HG03571 (cell line): ENCODE data around the gene SLC13A3.

Source experiments
- ATAC-seq: cut with Tn5 transposase; IDR thresholded peaks from one replicate; pipeline ENCODE4 v1.9.1; 2021; ENCODE audit not compliant: unreplicated experiment

Gene SLC13A3

DNA sequence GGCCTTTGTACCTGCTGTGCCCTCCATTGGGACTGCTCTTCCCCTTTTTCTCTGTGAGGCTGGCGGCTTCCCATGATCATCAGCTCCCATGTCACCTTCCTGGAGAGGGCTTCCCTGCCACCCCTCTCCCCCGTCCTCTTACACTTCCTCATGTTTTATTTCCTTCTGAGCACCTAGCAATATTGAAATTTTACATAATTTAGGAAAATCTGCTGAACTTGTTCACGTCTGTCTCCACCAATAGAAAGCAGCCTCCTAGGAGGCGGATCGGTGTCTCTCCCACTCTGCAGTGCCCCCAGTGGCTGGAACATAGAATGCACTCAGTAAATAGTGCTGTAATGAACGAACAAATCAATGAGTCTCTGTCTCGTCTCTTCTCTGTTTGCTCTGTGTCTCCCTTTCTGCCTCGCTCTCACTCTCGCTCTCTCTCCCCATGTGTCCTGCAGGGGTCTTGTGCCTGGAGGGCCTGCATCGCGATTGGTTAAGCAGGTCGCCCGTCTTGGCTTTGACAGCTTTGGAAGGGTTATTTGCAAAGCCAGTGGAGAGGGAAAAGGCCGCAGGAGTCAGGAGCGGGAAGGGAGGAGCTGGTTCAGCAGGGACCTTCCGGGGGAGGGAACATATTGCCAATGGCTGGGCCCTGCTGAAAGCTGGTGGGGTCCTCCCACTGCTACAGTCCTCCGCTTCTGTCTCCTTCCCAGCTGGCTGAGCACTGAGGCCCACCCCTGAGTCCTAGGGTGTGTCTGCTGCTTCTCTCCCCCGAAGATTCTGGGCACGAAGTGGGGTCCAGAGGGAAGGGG lies 88.7 kb downstream of the SLC13A3 start:
- ATAC-seq, result peak; percentile 57

DNA sequence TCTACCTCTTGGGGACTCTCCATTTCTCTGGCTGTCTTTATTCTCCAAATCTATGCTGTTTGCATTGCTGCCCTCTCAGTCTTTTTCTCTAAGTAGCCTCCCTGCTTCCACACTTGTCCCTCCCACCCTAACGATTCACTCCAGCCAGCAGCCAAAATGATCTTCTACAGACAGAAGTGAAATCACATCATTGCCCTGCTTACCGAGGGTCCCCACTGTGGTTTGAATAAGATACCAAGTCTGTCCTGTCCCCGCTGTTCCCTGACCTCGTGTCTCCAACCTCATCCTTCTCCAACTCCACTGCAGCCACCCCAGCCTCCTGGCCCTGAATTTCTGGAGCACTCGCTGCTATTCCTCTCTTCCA lies 89.3 kb downstream of the SLC13A3 start:
- ATAC-seq, result peak; percentile 12

DNA sequence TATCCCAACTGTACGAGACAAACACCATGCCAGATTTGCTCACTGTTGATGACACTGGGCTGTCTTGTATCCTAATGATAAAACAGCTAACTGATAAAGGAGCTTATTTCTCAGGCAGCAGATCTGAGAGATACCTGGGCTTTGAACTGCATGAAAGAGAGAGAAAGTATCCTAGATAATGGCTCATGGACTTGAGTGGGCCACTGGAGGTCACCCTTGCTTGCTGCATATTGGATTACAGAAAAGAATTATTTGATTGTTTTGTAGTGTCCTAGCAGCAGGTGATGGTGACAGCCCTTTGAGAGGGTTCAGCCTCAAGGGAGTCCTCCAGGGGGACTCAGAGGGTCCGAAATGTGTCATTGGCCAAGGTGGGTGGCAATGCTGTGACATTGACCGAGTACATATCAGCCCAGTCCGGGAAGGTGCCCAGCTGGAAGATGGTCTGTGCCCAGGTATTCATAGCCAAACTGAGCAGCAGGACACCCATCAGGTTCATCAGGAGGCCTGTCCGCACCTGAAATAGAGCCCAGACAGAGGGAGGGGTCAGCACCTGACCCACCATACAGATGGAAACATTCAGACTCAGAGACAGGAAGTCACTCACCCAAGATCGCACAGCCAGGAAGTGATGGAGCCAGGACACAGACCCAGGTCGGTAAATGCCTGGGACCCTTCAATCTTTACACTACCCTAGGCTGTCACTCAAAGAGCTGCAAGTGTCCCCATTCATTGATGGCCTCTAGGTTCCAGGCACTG lies 91.4 kb downstream of the SLC13A3 start:
- ATAC-seq, result no peak

DNA sequence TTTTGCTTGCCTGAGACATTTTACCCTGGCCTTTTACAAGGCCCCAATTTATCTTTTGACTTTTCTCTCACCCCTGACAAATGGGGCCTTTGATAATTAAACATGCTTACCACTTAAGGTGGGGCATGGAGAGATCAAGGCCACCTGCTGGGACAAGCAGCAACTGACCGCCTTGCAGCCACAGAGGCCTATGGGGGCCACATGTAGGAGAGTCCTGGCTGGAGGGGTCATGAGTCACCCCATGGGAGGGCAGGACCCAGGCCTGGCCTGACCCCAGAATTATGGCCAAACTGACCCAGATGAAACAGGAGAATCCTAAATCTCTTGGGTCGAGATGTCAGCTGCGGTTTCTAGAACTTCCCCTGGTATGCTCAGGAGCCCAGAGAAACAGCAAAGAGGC lies 92.3 kb downstream of the SLC13A3 start:
- ATAC-seq, result no peak

DNA sequence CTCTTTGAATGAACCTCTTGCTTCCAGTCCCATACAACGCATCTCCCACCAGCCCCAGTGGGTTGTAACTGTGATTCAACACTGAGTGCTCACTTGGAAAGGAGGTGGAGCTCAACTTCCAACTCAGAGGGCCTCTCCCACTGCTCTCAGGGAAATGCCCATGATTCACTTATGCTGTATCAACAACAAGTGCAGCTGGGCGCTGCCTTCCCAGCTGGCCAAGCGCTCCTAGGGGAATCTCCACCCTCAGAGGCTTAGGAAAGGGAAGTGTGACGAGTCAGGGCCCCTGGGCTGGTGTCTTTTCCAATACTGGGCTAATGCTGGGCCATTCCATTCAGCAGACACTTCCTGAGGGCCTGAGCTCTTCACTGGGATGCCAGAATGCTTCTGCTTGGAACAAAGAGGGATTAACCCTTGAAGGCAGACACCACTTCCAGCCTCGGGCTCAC lies 92.7 kb downstream of the SLC13A3 start:
- no peak for ATAC-seq

DNA sequence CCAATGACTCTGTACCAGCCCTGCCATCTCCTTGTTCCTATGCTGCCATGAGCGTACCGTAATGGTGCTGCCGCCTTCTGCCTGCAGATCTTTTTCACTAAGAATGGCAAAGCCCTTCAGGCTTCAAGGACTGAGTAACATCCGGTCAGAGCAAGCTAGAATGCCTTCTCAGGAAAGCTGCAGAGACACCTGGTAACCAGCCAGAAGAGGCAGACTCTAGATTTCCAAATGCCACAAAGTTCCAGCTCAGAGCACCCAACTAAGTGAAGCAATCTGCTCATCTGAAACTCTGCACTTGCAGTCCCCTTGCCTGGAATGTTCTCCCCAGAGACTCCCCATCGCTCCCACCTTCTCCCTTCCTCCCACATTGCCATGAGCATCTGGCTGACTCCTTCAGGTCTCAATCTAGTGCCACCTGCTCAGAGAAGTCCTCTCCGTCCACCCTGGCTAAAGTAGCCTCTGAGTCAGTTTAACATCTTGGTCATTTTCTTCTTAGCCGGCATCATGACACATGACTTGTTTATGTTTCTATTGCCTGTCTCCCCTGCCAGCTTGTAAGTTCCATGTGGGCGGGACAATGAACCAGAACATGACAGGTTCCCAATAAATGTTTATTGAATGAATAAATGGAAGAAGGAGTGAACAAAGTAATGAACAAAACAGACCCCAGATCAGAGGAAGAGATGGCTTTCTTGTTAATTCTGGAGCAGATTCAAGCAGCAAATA lies 93.9 kb downstream of the SLC13A3 start:
- ATAC-seq, result no peak

DNA sequence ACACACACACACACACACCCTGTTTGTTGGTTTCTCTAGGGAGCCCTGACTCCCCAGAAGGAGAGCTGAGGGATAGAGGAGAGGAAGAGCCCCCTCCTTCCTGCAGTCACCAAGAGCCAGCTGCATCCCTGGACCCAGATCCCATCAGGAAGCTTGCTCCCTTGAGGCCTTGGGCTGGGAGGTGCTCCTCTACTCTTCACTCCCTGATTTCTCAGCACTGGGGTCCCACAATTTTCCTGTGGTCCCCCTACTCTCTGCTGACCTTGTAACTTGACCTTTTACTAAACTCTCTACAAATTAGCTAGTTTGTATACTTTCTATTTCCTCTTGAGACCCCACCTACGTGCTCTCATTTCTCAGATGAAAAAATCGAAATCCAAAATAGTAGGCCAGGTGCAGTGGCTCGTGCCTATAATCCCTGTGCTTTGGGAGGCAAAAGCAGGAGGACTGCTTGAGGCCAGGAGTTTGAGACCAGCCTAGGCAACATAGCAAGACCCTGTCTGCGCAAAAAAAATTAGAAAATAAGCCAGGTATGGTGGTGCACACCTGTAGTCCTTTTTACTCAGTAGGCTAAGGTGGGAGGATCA lies 95.8 kb downstream of the SLC13A3 start:
- ATAC-seq, result no peak

DNA sequence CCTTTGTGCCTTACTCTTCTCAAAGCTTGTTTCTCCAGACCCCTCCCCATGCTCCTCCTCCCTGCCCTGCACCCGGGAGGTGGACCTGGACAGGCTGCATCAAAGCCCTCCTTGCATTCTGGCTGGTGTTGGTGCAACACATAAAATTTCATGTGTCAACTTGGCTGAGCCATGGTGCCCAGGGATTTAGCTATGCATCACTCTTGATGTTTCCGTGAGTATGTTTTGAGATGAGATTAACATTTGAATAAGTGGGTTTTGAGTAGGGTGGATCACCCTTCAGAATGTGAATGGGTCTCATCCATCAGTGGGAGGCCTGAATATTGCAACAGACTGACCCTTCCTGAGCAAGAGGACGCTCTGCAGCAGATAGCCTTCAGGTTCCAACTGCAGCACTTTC lies 96.4 kb downstream of the SLC13A3 start:
- ATAC-seq, result no peak

DNA sequence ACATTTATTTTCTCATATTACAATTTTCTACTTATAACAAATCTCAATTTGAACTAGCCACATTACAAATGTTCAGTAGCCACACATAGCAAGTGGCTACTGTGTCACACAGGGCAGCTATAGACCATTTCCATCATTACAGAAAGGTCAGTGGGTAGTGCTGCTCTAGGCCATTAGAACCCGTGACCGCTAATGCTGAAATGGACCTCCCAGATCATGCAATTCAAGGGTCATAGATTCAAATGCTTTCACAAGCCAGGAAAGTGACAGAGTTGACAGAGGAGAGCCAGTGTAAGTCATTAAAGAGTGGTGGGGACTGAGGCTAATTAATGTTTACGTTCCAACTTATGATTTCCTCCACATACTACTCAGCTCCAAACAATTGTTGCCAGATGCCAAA lies 97.3 kb downstream of the SLC13A3 start:
- no peak for ATAC-seq

DNA sequence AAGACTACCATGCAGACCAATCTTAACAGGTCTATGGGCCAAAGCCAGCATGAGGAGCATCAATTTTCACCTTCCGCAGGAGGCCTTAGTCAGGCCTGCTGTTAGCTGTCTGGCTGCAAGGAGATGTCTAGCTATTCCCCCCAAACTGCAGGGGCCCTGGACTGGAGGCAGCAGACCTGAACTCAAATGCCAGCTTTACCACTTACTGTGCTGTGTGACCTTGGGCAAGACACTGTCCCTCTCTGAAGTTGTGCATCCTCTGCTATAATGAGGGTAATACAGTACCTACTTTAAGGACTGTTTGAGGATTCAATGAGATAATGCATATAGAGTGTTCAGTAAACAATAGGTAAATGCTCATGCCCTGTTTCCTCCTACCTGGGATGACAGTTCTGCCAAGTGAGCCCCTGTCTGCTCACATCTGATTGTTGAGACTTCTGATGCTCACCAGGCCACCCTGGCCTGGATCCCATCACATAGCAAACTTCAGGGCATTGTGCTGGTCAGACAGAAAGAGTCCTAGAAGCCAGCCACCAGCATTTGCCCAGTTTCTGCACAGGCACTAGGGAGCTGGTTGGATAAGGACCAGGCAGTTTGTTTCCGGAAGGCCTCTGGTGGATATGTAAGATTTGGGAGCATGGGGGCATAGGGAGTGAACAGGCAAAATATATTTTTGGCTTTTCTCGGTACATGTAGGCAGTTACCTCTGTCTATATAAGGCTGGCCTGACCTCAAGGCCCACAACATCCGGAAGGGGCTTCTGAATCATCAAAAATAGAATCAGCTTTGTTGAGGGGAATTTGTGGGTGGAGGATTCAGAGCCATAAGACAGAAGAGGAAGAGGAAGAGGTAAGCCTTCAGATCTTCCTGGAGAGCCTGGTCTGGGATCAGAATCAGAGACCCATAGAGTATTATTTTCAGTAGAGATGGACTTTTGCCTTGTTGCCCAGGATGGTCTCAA lies 98.5 kb downstream of the SLC13A3 start:
- peak; percentile 57 for ATAC-seq

DNA sequence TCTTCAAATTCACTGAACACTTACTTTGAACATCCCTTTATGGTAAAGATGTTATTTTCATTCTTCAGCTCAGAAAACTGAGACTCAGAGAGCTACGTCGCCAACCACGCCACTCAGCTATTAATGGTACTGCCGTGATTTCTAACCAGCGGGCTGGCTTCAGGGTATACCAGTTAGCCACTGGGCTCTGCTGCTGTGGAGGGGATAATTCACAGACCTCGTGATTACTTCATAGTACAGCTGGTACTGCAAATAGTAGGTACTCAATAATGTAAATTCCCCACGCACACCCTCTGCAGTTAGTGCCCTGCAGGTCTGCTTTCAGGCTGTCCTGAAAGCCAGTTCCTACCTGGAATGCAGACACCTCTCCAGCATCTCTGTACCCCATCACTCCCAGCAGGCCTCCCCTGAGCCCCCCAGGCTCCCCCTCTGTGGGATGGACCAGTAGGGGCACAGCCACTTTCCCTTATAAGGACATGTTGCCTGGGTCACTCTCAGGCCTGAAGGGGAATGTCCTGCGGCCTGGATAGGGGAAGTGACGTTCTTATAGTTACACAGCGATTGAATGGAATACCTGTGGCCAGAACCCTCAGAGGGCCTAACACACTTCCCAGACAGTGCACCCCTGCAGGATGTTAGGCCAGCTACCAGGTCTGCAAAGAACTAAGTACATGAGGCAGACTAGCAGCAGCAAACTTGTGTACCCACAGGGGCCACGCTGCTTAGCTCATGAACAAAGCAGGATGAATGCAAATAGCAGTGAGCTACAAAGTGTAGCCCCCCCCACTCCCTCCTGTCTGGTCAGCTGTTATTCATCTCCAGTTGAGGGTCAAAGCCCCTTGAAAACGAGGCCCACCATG lies 99.5 kb downstream of the SLC13A3 start:
- ATAC-seq, result no peak

DNA sequence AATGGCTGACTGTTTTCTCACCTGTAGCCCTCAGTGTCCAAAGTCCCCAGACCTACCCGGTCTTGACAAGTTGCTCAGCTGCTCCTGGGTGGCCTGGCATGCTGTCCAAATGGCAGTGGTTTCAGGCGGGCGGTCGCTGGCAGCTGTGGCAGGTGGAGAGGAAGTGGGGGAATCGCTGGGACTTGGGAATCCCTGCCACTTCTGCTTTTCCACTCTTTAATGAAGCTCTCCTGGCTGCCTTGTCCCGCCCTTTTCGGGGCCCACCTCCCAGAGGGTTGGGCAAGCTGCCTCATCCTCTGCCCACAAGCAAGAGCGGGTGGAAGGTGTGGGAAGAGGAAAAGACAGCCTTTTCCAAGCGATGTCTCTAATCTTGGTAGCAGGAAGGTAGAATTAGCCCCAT lies 100.8 kb downstream of the SLC13A3 start, which contains the start of gene OCSTAMP:
Gene OCSTAMP (minus strand): TSS at position 194 of the 400 bp plus-strand sequence. CDS start 94 bp downstream, at position 100.
- no peak for ATAC-seq

DNA sequence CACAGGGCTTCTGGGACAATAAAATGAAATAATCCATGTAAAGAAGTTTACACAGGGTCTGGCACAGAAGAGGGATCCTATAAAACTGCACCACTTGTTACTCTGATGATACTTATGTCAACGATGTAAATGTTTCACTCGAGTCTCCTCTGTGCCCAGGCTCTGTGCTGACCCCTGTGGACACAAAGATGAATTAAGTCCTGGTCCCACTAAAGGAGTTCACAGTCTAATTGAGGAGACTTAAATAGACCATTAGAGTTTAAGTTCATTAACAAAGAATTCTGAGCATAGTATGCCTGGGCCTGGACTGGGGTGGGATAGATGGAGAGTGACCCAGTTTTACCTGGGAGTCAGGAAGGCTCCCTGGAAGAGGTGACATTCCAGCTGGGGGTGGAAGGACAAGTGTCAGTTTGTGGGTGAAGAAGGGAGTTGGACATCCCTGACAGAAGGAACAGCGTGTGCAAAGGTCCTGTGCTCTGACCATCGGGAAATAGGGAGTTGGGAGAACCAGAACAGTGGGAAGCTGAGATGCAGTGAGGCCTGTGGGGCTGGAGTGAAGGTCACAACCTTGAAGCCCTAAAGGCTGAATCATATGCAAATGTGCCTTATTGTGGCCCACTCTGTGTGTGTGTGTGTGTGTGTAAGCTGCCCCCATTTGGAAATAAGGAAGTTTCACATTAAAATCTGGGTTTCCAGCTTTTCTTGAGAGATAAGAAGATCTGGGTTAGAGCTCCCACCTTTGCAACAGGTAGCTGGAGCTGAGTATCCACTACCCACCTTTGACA lies 101.9 kb downstream of the SLC13A3 start:
- ATAC-seq, result no peak

DNA sequence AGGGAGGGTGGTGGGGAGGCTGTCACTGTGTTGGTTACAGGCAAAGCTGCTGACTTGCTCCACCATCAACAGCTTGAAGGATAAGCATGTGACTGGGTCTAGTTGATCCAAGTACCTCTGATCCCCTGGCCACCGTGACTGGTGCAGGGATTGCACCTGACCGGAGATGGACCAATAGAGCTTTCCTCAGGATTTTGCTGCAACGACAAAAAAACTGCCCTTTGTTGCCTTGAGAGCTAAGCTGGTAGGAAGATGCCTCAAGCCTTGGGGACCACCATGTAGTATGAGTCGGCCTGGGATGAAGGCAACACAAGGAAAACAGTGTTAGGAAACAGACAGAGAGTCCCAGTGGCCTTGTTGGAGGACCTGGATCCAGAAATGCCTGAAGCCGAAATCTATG lies 102.6 kb downstream of the SLC13A3 start:
- ATAC-seq, result no peak

DNA sequence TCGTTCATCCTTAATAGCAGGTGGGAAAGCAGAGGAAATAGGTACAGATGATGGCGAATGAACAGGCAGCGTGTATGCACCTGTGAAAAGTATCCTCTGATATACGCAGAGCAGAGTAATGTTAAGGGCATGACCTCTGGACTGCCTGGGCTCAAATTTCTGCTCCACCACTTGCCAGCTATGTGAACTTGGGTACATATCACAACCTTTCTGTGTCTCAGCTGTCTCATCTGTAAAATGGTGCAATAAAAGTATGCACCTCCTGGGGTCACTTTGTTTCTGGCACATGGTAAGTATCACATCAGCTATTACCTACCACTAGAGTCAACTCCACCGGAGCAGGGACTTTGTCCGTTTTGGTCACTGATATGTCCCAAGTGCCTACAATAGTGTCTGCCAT lies 103.3 kb downstream of the SLC13A3 start:
- no peak for ATAC-seq

DNA sequence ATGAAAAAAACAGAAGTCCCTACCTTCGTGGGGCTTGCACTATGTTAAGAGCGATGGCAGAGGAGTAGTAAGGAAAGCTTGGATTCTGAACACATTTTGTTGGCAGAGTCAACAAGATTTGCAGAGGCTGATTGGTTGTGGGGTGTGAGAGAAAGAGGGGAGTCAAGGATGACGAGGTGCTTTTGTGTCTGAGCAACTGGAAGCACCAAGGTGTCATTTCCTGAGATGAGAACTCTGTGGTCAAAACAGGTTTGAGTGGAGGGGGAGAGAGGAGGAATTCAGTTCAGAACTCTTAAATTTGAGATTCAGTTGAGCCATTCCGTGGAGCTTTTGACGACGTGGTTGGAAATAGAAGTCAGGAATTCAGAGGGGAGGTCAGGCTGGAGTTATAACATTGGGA lies 104.3 kb downstream of the SLC13A3 start:
- no peak for ATAC-seq

DNA sequence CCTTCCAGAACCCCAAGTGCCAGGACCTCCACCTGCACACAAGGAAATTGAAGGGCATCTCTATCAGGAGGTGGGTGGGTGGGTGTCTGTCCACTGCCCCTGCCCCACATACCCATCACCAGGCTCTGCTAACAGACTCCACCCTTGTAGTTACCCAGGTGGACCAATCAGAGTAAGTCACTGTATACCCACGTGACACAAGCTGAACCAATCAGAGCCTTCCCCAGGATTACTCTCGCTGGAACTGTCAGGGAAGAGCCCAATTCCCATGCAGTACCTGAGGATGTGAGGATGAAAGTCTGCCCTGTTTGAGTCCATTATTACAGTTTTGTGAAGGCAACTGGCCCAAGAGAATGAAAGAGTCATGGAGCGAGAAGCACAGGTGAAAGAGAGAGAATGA lies 105.0 kb downstream of the SLC13A3 start:
- ATAC-seq, result no peak

DNA sequence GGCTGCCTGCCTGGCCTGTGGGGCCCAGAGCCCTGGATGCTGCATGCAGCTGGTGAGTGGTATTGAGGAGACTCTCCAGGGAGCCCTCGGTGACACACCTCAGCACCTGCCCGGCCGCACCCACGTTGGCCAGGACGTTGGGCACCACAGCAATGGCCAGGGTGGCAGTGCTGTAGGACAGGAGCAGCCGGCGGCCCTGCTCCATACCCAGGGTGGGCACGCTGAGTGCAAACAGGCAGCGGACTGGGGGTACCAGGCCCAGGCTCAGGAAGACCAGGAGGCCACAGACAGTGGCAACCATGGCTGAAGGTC lies 105.5 kb downstream of the SLC13A3 start:
- ATAC-seq, result no peak
